Suprapubic skin (tissue), 4 donors: ENCODE data around the gene FUT2.

Experiments used
- POLR2A ChIP-seq, 2 donors: fragments of 450-650 bp; IDR thresholded peaks; one replicate each; pipeline ENCODE4 v1.6.1; 2017; ENCODE audit warnings: antibody characterized with exemption in 2 of 2, mild to moderate bottlenecking in 2 of 2, moderate library complexity in 2 of 2
- POLR2AphosphoS5 ChIP-seq, 3 donors: sonication (generic); formaldehyde crosslinking; IDR thresholded peaks; one replicate each; pipeline ENCODE4 v1.6.1; 2017; ENCODE audit warnings: antibody characterized with exemption in 3 of 3

- TF ChIP-seq POLR2A (IDR thresholded peaks at IDR 0.05) (no peak), POLR2AphosphoS5 (IDR thresholded peaks at IDR 0.05) (no peak)
Observed at GRCh38 chr19:48689449-48689848, 6.3 kb upstream of the FUT2 start.
